ENCODE measurements around the gene ADAMTS13.

Gene ADAMTS13

DNA sequence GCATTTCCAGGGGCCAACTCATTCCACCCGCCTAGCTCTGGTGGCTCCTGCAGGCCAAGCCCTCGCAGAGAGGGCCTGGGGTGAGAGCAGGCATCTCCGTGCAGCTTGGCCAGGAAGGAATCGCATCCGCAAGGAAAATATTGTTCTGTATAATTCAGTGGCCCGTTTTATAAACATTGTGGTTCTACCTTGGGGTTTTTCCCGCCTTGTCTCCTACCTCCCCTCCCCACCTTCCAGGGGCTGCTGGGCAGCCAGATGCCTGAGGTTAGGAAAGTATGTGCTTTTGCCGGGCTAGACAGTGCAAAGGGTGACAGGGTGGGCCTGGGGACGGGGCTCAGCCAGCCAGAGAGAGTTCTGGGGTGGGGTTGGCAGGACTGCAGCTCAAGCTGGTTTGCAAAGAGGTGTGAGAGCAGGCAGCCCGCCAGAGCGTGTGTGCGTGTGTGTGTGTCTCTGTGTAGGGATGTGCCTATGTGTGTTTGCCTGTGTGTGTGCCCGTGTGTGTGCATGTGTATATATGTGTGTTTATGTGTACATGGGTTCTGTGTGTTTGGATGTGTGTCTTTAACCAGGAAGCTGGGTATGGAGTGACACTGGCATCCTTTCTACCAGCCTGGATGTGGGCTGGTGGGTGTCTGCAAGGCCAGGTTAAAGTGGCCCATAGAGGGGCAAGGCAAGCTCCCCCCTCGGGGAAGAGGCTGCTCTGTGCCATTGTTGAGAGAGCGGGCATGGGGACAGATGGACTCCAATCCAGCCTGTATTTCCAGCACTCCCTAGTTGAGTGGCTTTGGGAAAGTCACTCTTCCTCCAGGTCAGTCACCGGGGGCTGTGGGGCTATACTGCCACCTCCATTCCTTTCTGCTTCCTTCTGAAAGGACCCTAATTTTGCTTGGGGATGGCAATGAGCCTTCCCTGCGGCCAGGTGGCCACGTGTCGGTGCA is 67.4 kb downstream of the ADAMTS13 start:
- Histone ChIP-seq H3K4me3 (ENCODE audit: low read length) (no peak overlapping the region), H3K27ac (ENCODE audit: low read length) (no peak overlapping the region), H3K36me3 (ENCODE audit: control insufficient read depth, low read depth, low read length) (no peaks in the 10 kb centered on the region), H3K9me3 (ENCODE audit: control insufficient read depth, low read depth, low read length) (no peaks in the 10 kb centered on the region), H3K4me1 (ENCODE audit: control insufficient read depth, low read depth, low read length) (no peaks in the 10 kb centered on the region), H3K27me3 (ENCODE audit: control insufficient read depth, insufficient read depth, low read length) (no peaks in the 10 kb centered on the region), H3K9ac (ENCODE audit: low read length) (no peak overlapping the region)

DNA sequence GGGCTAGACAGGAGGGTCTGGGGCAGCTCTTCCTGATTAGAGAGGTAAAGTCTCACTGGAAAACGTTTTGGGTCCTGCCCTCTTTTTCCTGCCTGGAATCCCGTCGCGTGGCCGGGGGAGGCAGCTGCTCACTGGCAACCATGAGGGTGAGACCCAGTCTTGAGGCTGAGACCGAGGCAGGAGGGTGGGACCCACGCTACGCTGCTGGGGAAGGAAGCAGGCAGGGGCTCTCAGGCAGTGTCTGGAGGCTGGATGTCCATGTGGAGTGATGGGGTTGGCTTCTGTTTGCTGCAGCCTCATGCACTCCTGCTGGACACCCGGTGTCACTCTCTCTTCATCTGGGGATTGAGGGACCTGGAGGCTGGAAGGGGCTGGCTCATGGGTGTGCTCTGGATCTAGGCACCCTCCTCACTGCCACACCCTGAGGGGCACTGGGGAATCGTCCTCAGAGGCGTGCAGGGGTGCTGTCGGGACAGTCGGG is 68.1 kb downstream of the ADAMTS13 start:
- H3K9ac ChIP-seq (ENCODE audit: low read length): no peak overlapping the region
- H3K9me3 ChIP-seq (ENCODE audit: control insufficient read depth, low read depth, low read length): no peaks in the 10 kb centered on the region
- no peak overlapping the region for H3K4me3 ChIP-seq (ENCODE audit: low read length)
- no peaks in the 10 kb centered on the region for H3K4me1 ChIP-seq (ENCODE audit: control insufficient read depth, low read depth, low read length)
- no peaks in the 10 kb centered on the region for H3K36me3 ChIP-seq (ENCODE audit: control insufficient read depth, low read depth, low read length)
- no peak overlapping the region for H3K27ac ChIP-seq (ENCODE audit: low read length)
- no peaks in the 10 kb centered on the region for H3K27me3 ChIP-seq (ENCODE audit: control insufficient read depth, insufficient read depth, low read length)

- no peaks in the 10 kb centered on the region for H3K36me3 ChIP-seq (ENCODE audit: control insufficient read depth, low read depth, low read length)
- no peak overlapping the region for H3K4me3 ChIP-seq (ENCODE audit: low read length)
- H3K4me1 ChIP-seq (ENCODE audit: control insufficient read depth, low read depth, low read length): no peaks in the 10 kb centered on the region
- H3K27me3 ChIP-seq (ENCODE audit: control insufficient read depth, insufficient read depth, low read length): no peaks in the 10 kb centered on the region
- no peak overlapping the region for H3K9ac ChIP-seq (ENCODE audit: low read length)
- H3K27ac ChIP-seq (ENCODE audit: low read length): no peak overlapping the region
- H3K9me3 ChIP-seq (ENCODE audit: control insufficient read depth, low read depth, low read length): no peaks in the 10 kb centered on the region
These were observed 68.9 kb downstream of the ADAMTS13 start for GRCh38 chr9:133490865-133491655.

- Histone ChIP-seq H3K27me3 (ENCODE audit: control insufficient read depth, insufficient read depth, low read length) (no peaks in the 10 kb centered on the region), H3K27ac (ENCODE audit: low read length) (no peak overlapping the region), H3K9ac (ENCODE audit: low read length) (no peak overlapping the region), H3K9me3 (ENCODE audit: control insufficient read depth, low read depth, low read length) (no peaks in the 10 kb centered on the region), H3K36me3 (ENCODE audit: control insufficient read depth, low read depth, low read length) (no peaks in the 10 kb centered on the region), H3K4me3 (ENCODE audit: low read length) (no peak overlapping the region), H3K4me1 (ENCODE audit: control insufficient read depth, low read depth, low read length) (no peaks in the 10 kb centered on the region)
These were observed 69.4 kb downstream of the ADAMTS13 start for GRCh38 chr9:133491656-133491925.

- no peaks in the 10 kb centered on the region for H3K36me3 ChIP-seq (ENCODE audit: control insufficient read depth, low read depth, low read length)
- H3K4me3 ChIP-seq (ENCODE audit: low read length): no peak overlapping the region
- H3K27me3 ChIP-seq (ENCODE audit: control insufficient read depth, insufficient read depth, low read length): no peaks in the 10 kb centered on the region
- no peak overlapping the region for H3K9ac ChIP-seq (ENCODE audit: low read length)
- H3K27ac ChIP-seq (ENCODE audit: low read length): no peak overlapping the region
- no peaks in the 10 kb centered on the region for H3K9me3 ChIP-seq (ENCODE audit: control insufficient read depth, low read depth, low read length)
- H3K4me1 ChIP-seq (ENCODE audit: control insufficient read depth, low read depth, low read length): no peaks in the 10 kb centered on the region
These were observed 70.2 kb downstream of the ADAMTS13 start for GRCh38 chr9:133492061-133493021.

- no peak overlapping the region for H3K4me3 ChIP-seq (ENCODE audit: low read length)
These were observed 71.3 kb downstream of the ADAMTS13 start for GRCh38 chr9:133493428-133493827.

DNA sequence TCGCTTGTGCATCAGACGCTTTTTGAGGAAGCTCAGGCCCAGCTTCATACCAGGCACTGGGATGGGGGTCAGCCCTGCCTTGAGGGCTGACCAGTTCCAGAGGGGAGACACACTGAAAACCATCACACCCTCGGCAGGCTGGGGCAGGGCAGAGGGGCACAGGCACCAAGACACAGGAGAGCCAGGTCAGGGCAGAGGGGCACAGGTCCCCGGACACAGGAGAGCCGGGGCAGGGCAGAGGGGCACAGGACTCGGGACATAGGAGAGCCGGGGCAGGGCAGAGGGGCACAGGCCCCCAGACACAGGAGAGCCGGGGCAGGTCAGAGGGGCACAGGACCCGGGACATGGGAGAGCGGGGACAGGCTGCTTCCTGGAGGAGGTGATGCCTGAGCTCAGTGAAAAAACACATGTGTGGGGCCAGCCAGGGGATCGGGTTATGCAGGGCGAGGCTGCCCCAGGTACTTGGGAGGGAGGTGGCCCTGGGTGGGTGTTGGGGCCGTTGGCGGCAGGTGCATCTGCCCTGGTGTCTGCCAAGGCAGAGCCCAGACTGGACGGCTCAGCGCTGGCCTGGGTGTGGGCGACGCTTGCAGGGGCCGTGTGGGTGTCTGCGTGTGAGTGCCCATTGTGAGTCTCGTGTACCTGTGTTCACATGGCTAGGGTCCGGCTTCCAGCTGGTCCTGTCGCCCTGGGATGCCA is 71.8 kb downstream of the ADAMTS13 start:
- Histone ChIP-seq H3K27me3 (ENCODE audit: control insufficient read depth, insufficient read depth, low read length) (no peaks in the 10 kb centered on the region), H3K4me1 (ENCODE audit: control insufficient read depth, low read depth, low read length) (no peaks in the 10 kb centered on the region)

More at GRCh38 chr9:133493428-133493827, 71.3 kb downstream of the ADAMTS13 start:
- Histone ChIP-seq H3K9ac (ENCODE audit: low read length) (no peak overlapping the region), H3K27ac (ENCODE audit: low read length) (no peak overlapping the region), H3K36me3 (ENCODE audit: control insufficient read depth, low read depth, low read length) (no peaks in the 10 kb centered on the region), H3K27me3 (ENCODE audit: control insufficient read depth, insufficient read depth, low read length) (no peaks in the 10 kb centered on the region), H3K4me1 (ENCODE audit: control insufficient read depth, low read depth, low read length) (no peaks in the 10 kb centered on the region), H3K9me3 (ENCODE audit: control insufficient read depth, low read depth, low read length) (no peaks in the 10 kb centered on the region)

GRCh38 chr9:133494636-133495326 is 72.6 kb downstream of the ADAMTS13 start:
- H3K27ac ChIP-seq (ENCODE audit: low read length): no peak overlapping the region
- H3K9me3 ChIP-seq (ENCODE audit: control insufficient read depth, low read depth, low read length): no peaks in the 10 kb centered on the region
- no peaks in the 10 kb centered on the region for H3K4me1 ChIP-seq (ENCODE audit: control insufficient read depth, low read depth, low read length)
- no peak overlapping the region for H3K4me3 ChIP-seq (ENCODE audit: low read length)
- H3K36me3 ChIP-seq (ENCODE audit: control insufficient read depth, low read depth, low read length): no peaks in the 10 kb centered on the region
- H3K9ac ChIP-seq (ENCODE audit: low read length): no peak overlapping the region
- H3K27me3 ChIP-seq (ENCODE audit: control insufficient read depth, insufficient read depth, low read length): no peaks in the 10 kb centered on the region

More for the DNA sequence above, 71.8 kb downstream of the ADAMTS13 start:
- H3K9me3 ChIP-seq (ENCODE audit: control insufficient read depth, low read depth, low read length): no peaks in the 10 kb centered on the region
- no peak overlapping the region for H3K9ac ChIP-seq (ENCODE audit: low read length)
- H3K36me3 ChIP-seq (ENCODE audit: control insufficient read depth, low read depth, low read length): no peaks in the 10 kb centered on the region
- no peak overlapping the region for H3K27ac ChIP-seq (ENCODE audit: low read length)
- H3K4me3 ChIP-seq (ENCODE audit: low read length): no peak overlapping the region

DNA sequence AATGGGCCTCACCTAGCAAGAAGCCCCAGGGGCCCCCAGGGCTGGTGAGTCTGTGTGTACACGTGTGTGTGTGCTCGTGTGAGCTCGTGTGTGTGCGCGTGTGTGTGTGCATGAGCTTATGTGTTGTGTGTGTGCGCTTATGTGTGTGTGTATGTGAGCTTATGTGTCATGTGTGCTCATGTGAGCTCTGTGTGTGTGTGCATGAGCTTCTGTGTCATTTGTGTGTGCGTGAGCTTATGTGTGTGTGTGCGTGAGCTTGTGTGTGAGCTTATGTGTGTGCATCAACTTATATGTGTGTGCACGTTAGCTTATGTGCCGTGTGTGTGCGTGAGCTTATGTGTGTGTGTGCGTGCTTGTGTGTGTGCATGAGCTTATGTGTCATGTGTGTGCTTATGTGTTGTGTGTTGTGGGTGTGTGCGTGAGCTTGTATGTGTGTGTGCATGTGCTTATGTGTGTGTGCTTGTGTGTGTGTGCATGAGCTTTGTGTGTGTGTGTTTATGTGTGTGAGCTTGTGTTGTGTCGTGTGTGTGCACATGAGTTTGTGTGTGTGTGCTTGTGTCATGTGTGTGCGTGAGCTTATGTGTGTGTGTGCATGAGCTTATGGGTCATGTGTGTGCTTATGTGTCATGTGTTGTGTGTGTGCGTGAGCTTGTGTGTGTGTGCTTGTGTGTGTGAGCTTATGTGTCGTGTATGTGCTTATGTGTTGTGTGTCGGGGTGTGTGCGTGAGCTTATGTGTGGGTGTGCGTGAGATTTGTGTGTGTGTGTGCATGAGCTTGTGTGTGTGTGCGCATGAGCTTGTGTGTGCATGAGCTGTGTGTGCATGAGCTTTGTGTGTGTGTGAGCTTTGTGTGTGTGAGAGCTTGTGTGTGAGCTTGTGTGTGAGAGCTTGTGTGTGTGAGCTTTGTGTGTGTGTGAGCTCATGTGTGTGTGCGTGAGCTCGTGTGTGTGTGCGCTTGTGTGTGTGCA is 73.4 kb downstream of the ADAMTS13 start:
- H3K9ac ChIP-seq (ENCODE audit: low read length): no peak overlapping the region
- no peaks in the 10 kb centered on the region for H3K36me3 ChIP-seq (ENCODE audit: control insufficient read depth, low read depth, low read length)
- no peaks in the 10 kb centered on the region for H3K27me3 ChIP-seq (ENCODE audit: control insufficient read depth, insufficient read depth, low read length)
- no peaks in the 10 kb centered on the region for H3K4me1 ChIP-seq (ENCODE audit: control insufficient read depth, low read depth, low read length)
- no peak overlapping the region for H3K27ac ChIP-seq (ENCODE audit: low read length)
- no peaks in the 10 kb centered on the region for H3K9me3 ChIP-seq (ENCODE audit: control insufficient read depth, low read depth, low read length)
- H3K4me3 ChIP-seq (ENCODE audit: low read length): no peak overlapping the region
